ENCODE measurements around the gene TPD52L2.

TPD52L2 gene

DNA sequence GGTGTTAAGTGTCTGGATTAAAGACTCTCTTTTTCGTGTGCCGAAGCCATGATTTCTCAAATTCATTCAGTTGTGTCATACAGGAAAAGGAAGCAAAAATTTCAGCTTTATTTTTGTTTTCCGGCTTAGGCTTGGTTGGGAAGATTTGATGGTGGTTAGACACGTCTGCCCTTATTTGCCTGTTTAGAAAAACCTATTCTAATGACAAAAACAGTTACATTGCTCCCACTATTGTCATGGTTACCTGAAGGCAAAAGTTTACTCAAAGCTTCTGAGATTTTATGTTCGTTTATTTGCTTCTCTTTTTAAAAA, 30.8 kb downstream of the TPD52L2 start:
- CTCF ChIA-PET: interaction anchor here (0.6 to 2.9 kb wide), 6 partner anchors 12 to 211 kb away, joined by 3 to 7 read pairs (median 4); partner anchors contain the start of gene TPD52L2
- DNase-seq: no peak
- peak overlapping the region in 6 of 7 experiments; percentile 64 to 89 (median 76) for H3K4me3 ChIP-seq (ENCODE audit: control insufficient read depth in 1 of 7, extremely low read depth in 1 of 7, insufficient read depth in 4 of 7, low read depth in 2 of 7, low read length in 6 of 7)
- peak overlapping the region; percentile 9 to 80 for H3K27ac ChIP-seq (ENCODE audit: insufficient read depth in 1 of 2, low read depth in 1 of 2, low read length in 2 of 2, poor library complexity in 1 of 2, severe bottlenecking in 2 of 2)
- H3K36me3 ChIP-seq (ENCODE audit: control insufficient read depth in 4 of 4, insufficient read depth in 4 of 4, low read length in 3 of 4): peaks cover 0 to 21% (median 11%) of the 10 kb centered on the region in 4 experiments
- H3K4me1 ChIP-seq (ENCODE audit: control extremely low read depth in 1 of 4, control insufficient read depth in 4 of 4, insufficient read depth in 4 of 4, low read length in 3 of 4): peaks cover 13 to 52% (median 28%) of the 10 kb centered on the region in 4 experiments
- POLR2A ChIA-PET: interaction anchor here (0.6 kb wide), 1 partner anchor 433 kb away, joined by 3 read pairs; no protein-coding TSS in a partner anchor
- no peaks in the 10 kb centered on the region for H3K9me3 ChIP-seq (ENCODE audit: control extremely low read depth in 1 of 5, control insufficient read depth in 4 of 5, insufficient read depth in 2 of 5, low read depth in 1 of 5, low read length in 4 of 5)
- 0% methylated on average over 2 of the region's 5 CpGs for WGBS (ENCODE audit: insufficient coverage)
- no peaks in the 10 kb centered on the region for H3K27me3 ChIP-seq (replicated peaks in 2 of 5; ENCODE audit: control insufficient read depth in 4 of 5, insufficient read depth in 5 of 5, low read length in 4 of 5)

DNA sequence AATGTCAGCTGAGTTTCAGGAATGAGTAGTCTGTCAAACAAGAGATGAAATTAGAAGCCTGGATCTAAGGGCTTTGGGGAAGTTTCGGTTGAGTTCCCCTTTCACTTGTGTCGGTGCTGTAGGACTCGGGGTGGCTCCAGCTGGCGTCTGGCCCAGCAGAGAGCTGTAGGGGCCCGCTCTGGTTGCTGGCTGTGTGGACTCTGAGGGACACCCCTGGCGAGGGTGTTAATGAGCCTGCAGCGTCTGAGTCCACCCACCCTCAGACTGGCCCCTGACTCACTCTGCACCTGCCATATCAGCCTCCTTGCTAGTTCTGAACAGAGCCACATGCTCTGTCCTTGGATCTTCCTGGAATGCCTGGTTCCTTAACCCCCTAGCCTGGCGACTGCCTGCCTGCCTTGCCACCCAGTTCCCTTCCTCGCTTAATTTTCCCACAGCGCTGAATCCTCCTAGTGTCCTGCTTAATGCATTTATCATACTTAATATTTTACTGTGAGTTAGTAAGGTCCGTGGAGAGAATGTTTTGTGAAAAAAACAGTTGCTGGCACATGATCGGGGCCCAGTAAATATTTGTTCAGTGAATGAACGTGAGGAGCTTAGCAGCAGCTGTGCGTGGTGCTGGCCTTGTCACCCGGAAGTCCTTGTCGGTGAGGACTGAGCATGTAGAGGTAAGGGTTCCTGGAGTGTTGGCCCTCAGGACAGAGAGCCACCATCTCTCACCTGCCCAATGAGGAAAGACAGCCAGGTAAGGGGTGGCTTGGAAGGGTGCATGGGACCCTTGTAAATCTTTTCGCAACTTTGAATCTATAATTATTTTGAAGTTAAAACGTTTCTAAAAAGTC, 31.4 kb downstream of the TPD52L2 start:
- Histone ChIP-seq H3K27me3 (replicated peaks in 2 of 5; ENCODE audit: control insufficient read depth in 4 of 5, insufficient read depth in 5 of 5, low read length in 4 of 5) (no peaks in the 10 kb centered on the region), H3K4me3 (ENCODE audit: control insufficient read depth in 1 of 7, extremely low read depth in 1 of 7, insufficient read depth in 4 of 7, low read depth in 2 of 7, low read length in 6 of 7) (peak overlapping the region in 6 of 7 experiments; percentile 64 to 89 (median 76)), H3K27ac (ENCODE audit: insufficient read depth in 1 of 2, low read depth in 1 of 2, low read length in 2 of 2, poor library complexity in 1 of 2, severe bottlenecking in 2 of 2) (peak overlapping the region; percentile 9 to 80), H3K9me3 (ENCODE audit: control extremely low read depth in 1 of 5, control insufficient read depth in 4 of 5, insufficient read depth in 2 of 5, low read depth in 1 of 5, low read length in 4 of 5) (no peaks in the 10 kb centered on the region), H3K4me1 (ENCODE audit: control extremely low read depth in 1 of 4, control insufficient read depth in 4 of 4, insufficient read depth in 4 of 4, low read length in 3 of 4) (peaks cover 13 to 58% (median 28%) of the 10 kb centered on the region in 4 experiments), H3K36me3 (ENCODE audit: control insufficient read depth in 4 of 4, insufficient read depth in 4 of 4, low read length in 3 of 4) (peaks cover 0 to 20% (median 6%) of the 10 kb centered on the region in 4 experiments)
- peak; percentile 69 to 85 (median 85) for DNase-seq
- 0% methylated on average over 8 of the region's 18 CpGs for WGBS (ENCODE audit: insufficient coverage)
- ChIA-PET CTCF (interaction anchor here (0.6 to 2.9 kb wide), 7 partner anchors 12 to 212 kb away, joined by 3 to 7 read pairs (median 3); partner anchors contain the start of gene TPD52L2), POLR2A (interaction anchor here (0.6 kb wide), 1 partner anchor 433 kb away, joined by 3 read pairs; no protein-coding TSS in a partner anchor)

DNA sequence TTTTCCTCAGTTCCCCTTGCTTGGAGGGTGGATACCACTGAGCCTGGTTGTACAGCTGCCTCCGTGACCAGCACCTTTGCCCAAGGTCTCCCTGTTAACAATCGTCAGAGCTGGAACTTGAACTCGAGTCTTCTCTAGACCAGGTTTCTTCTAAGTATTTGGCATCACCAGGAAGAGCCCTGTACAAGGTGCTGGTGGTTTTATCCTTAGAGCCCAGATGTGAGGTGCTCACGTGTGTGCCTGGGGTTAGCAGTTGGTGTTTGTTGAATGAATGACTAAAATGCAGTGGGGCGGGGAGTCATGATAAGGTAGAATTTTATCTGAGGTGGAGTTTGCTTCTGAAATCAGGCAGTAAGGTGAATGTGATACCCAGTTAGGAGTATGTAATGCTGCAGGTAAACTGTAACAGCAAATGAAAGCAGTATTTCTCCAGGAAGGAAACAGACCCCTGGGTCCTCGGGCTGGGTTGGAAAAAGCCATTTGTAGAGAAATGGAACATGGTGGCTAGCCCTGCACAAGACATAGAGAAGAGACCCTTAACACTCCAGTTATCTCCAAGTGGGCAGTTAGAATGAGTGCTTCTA, 33.0 kb downstream of the TPD52L2 start:
- WGBS (ENCODE audit: insufficient coverage): 100% methylated on average over 6 of the region's 6 CpGs
- no peak overlapping the region for H3K4me3 ChIP-seq (ENCODE audit: control insufficient read depth in 1 of 7, extremely low read depth in 1 of 7, insufficient read depth in 4 of 7, low read depth in 2 of 7, low read length in 6 of 7)
- H3K4me1 ChIP-seq (ENCODE audit: control extremely low read depth in 1 of 4, control insufficient read depth in 4 of 4, insufficient read depth in 4 of 4, low read length in 3 of 4): peaks cover 13 to 60% (median 29%) of the 10 kb centered on the region in 4 experiments
- no peaks in the 10 kb centered on the region for H3K27me3 ChIP-seq (replicated peaks in 2 of 5; ENCODE audit: control insufficient read depth in 4 of 5, insufficient read depth in 5 of 5, low read length in 4 of 5)
- peaks cover 0 to 16% (median 0%) of the 10 kb centered on the region in 4 experiments for H3K36me3 ChIP-seq (ENCODE audit: control insufficient read depth in 4 of 4, insufficient read depth in 4 of 4, low read length in 3 of 4)
- CTCF ChIA-PET: interaction anchor here (1.0 kb wide), 1 partner anchor 10 kb away, joined by 4 read pairs; no protein-coding TSS in a partner anchor
- H3K27ac ChIP-seq (ENCODE audit: insufficient read depth in 1 of 2, low read depth in 1 of 2, low read length in 2 of 2, poor library complexity in 1 of 2, severe bottlenecking in 2 of 2): no peak overlapping the region
- POLR2A ChIA-PET: no interaction called here
- no peaks in the 10 kb centered on the region for H3K9me3 ChIP-seq (ENCODE audit: control extremely low read depth in 1 of 5, control insufficient read depth in 4 of 5, insufficient read depth in 2 of 5, low read depth in 1 of 5, low read length in 4 of 5)
- no peak for DNase-seq

DNA sequence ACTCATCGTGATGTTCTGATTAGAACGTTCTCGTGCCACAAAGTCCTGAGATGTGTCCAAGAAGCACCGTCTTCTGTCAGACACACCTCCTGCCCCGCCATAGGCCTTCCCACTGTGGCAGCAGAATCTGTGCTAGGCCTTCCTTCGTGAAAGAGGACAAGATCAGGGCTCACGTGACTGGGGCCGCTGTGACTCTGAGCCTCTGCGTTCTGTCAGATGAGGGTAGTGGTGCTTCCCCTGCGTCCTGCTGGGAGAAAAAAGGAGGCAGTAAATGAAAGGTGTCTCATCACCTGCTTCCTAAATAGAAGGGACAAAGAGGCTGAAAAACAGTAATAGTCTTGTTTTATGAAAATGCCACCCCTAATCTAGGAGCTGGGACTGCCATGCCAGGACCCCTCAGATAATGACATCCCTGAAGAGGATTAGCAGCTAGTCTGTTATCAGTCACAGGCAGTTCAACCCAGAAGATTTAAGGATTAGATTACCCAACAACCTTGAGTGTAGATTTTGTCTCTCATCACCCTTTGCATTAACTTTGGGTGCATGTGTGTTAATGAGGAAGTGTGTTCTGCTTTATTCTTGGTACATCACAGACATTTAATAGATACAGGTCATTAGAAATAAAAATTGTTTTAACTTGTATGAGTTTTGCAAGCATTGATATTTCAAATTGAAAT, 34.0 kb downstream of the TPD52L2 start:
- ChIA-PET CTCF (interaction anchor here (1.1 kb wide), 1 partner anchor 81 kb away, joined by 3 read pairs; no protein-coding TSS in a partner anchor), POLR2A (no interaction called here)
- H3K27ac ChIP-seq (ENCODE audit: insufficient read depth in 1 of 2, low read depth in 1 of 2, low read length in 2 of 2, poor library complexity in 1 of 2, severe bottlenecking in 2 of 2): no peak overlapping the region
- no peaks in the 10 kb centered on the region for H3K27me3 ChIP-seq (replicated peaks in 2 of 5; ENCODE audit: control insufficient read depth in 4 of 5, insufficient read depth in 5 of 5, low read length in 4 of 5)
- peaks cover 0 to 16% (median 0%) of the 10 kb centered on the region in 4 experiments for H3K36me3 ChIP-seq (ENCODE audit: control insufficient read depth in 4 of 4, insufficient read depth in 4 of 4, low read length in 3 of 4)
- no peak overlapping the region for H3K4me3 ChIP-seq (ENCODE audit: control insufficient read depth in 1 of 7, extremely low read depth in 1 of 7, insufficient read depth in 4 of 7, low read depth in 2 of 7, low read length in 6 of 7)
- H3K9me3 ChIP-seq (ENCODE audit: control extremely low read depth in 1 of 5, control insufficient read depth in 4 of 5, insufficient read depth in 2 of 5, low read depth in 1 of 5, low read length in 4 of 5): no peaks in the 10 kb centered on the region
- 89% methylated on average over 10 of the region's 10 CpGs for WGBS (ENCODE audit: insufficient coverage)
- DNase-seq: peak in 1 of 3 donors; percentile 19
- H3K4me1 ChIP-seq (ENCODE audit: control extremely low read depth in 1 of 4, control insufficient read depth in 4 of 4, insufficient read depth in 4 of 4, low read length in 3 of 4): peaks cover 13 to 62% (median 27%) of the 10 kb centered on the region in 4 experiments

DNA sequence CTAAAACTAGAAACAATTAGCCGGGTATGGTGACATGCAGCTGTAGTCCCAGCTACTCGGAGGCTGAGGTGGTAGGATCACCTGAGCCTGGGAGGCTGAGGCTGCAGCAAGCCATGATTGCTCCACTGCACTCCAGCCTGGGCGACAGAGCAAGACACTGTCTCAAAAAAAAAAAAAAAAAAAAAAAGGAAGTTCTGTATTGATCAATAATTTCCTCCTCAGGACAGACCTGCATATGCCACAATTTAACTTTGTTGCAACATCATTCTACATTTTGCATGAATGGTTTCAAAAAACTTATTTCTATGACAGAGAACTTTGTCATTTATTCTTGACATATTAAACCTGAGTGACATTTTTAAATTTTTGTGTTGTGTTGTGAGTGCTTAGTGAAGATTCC, 35.3 kb downstream of the TPD52L2 start:
- CTCF ChIA-PET: interaction anchor here (1.0 to 1.3 kb wide), 2 partner anchors 79 to 84 kb away, joined by 3 read pairs; partner anchors contain the start of gene SAMD10
- DNase-seq: no peak
- Histone ChIP-seq H3K36me3 (ENCODE audit: control insufficient read depth in 4 of 4, insufficient read depth in 4 of 4, low read length in 3 of 4) (peaks cover 0 to 16% (median 0%) of the 10 kb centered on the region in 4 experiments), H3K4me1 (ENCODE audit: control extremely low read depth in 1 of 4, control insufficient read depth in 4 of 4, insufficient read depth in 4 of 4, low read length in 3 of 4) (peaks cover 13 to 60% (median 21%) of the 10 kb centered on the region in 4 experiments), H3K27me3 (replicated peaks in 2 of 5; ENCODE audit: control insufficient read depth in 4 of 5, insufficient read depth in 5 of 5, low read length in 4 of 5) (no peaks in the 10 kb centered on the region), H3K4me3 (ENCODE audit: control insufficient read depth in 1 of 7, extremely low read depth in 1 of 7, insufficient read depth in 4 of 7, low read depth in 2 of 7, low read length in 6 of 7) (no peak overlapping the region), H3K27ac (ENCODE audit: insufficient read depth in 1 of 2, low read depth in 1 of 2, low read length in 2 of 2, poor library complexity in 1 of 2, severe bottlenecking in 2 of 2) (no peak overlapping the region), H3K9me3 (ENCODE audit: control extremely low read depth in 1 of 5, control insufficient read depth in 4 of 5, insufficient read depth in 2 of 5, low read depth in 1 of 5, low read length in 4 of 5) (no peaks in the 10 kb centered on the region)
- POLR2A ChIA-PET: no interaction called here
- 74% methylated on average over 3 of the region's 3 CpGs for WGBS (ENCODE audit: insufficient coverage)

DNA sequence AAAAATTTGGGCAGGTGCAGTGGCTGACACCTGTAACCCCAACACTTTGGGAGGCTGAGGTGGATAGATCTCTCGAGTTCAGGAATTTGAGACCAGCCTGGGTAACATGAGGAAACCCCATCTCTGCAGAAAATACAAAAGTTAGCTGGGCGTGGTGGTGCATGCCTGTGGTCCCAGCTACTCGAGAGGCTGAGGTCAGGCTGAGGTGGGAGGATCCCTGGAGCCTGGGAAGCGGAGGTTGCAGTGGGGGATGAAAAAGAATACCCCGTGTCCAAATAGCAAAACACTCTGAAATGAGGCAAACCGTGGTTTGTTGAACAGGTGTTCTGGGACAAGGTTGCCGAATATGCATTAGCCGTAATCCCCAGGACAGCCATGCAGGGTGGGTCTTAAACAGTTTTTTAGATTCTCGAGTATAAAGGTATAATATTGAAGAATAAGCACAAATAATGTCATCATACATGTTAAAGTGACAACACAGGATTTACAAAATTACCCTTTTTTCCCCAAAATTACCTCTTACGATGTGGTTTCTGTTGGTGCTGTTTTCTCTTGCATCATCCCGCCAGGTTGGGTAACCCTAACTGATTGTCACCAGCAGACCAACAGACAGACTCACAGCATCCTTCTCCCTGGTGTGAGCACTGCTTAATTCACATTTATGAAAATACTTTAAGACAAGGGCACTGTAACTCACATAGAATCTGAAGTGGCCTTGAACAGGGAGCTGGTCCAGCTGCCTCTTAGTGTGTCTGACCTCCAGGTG, 38.9 kb downstream of the TPD52L2 start:
- H3K36me3 ChIP-seq (ENCODE audit: control insufficient read depth in 4 of 4, insufficient read depth in 4 of 4, low read length in 3 of 4): peaks cover 0 to 10% (median 0%) of the 10 kb centered on the region in 4 experiments
- H3K27me3 ChIP-seq (replicated peaks in 2 of 5; ENCODE audit: control insufficient read depth in 4 of 5, insufficient read depth in 5 of 5, low read length in 4 of 5): no peaks in the 10 kb centered on the region
- CTCF ChIA-PET: interaction anchor here (0.7 to 1.4 kb wide), 3 partner anchors 11 to 70 kb away, joined by 3 to 6 read pairs (median 3); no protein-coding TSS in a partner anchor
- H3K4me1 ChIP-seq (ENCODE audit: control extremely low read depth in 1 of 4, control insufficient read depth in 4 of 4, insufficient read depth in 4 of 4, low read length in 3 of 4): peaks cover 0 to 30% (median 6%) of the 10 kb centered on the region in 4 experiments
- no peaks in the 10 kb centered on the region for H3K9me3 ChIP-seq (ENCODE audit: control extremely low read depth in 1 of 5, control insufficient read depth in 4 of 5, insufficient read depth in 2 of 5, low read depth in 1 of 5, low read length in 4 of 5)
- POLR2A ChIA-PET: no interaction called here
- WGBS (ENCODE audit: insufficient coverage): 96% methylated on average over 7 of the region's 11 CpGs
- H3K27ac ChIP-seq (ENCODE audit: insufficient read depth in 1 of 2, low read depth in 1 of 2, low read length in 2 of 2, poor library complexity in 1 of 2, severe bottlenecking in 2 of 2): no peak overlapping the region
- no peak overlapping the region for H3K4me3 ChIP-seq (ENCODE audit: control insufficient read depth in 1 of 7, extremely low read depth in 1 of 7, insufficient read depth in 4 of 7, low read depth in 2 of 7, low read length in 6 of 7)
- no peak for DNase-seq

Data from common myeloid progenitor, CD34-positive (primary cell).